Ovary (tissue), 9 donors: Measurements from ENCODE around the gene KLK1. TPM values are rescaled to one million over a fixed set of nuclear protein-coding genes. Genes with fewer than 3 reads are reported as not detected.

Experiments used
- DNase-seq, 5 donors: peaks; one replicate each; pipeline ENCODE4 v3.0.0-alpha.2; 2019 to 2020
- H3K27ac ChIP-seq, 2 donors: fragments of 200-600 bp; one replicate each; pipeline versions ENCODE4 v1.5.1 to v1.8.0; 2019 to 2022
- H3K27me3 ChIP-seq: fragments of 200-600 bp; one replicate; pipeline ENCODE4 v1.8.0; 2022
- H3K36me3 ChIP-seq: fragments of 200-600 bp; sonication (generic); one replicate; pipeline ENCODE4 v1.5.1; 2019
- H3K4me1 ChIP-seq: one replicate; pipeline ENCODE4 v1.8.1; 2013; ENCODE audit warnings: mild to moderate bottlenecking, moderate library complexity; ENCODE audit not compliant: insufficient read depth
- H3K4me3 ChIP-seq: fragments of 200-600 bp; sonication (generic); one replicate; pipeline ENCODE4 v1.5.1; 2017
- H3K9me3 ChIP-seq, 2 donors: fragments of 200-600 bp in 1 of 2; sonication (generic) in 1 of 2; one replicate each; pipeline versions ENCODE4 v1.5.1 to v1.8.1; 2013 to 2019; ENCODE audit warnings: mild to moderate bottlenecking in 1 of 2, moderate library complexity in 1 of 2
- EP300 ChIP-seq: sonication (generic); formaldehyde crosslinking; IDR thresholded peaks from one replicate; pipeline ENCODE4 v1.6.1; 2017; ENCODE audit warnings: antibody characterized with exemption
- POLR2A ChIP-seq: fragments of 450-650 bp; IDR thresholded peaks from one replicate; pipeline ENCODE4 v1.6.1; 2017; ENCODE audit warnings: antibody characterized with exemption, mild to moderate bottlenecking, moderate library complexity
- WGBS, 3 donors: extraction: QIAGEN DNeasy Blood & Tissue Kit in 1 of 3; methylation state at CpG; one replicate each; pipeline versions ENCODE4 v1.1.5 to v1.1.7; 2013 to 2017; 5-methylcytosine and 5-hydroxymethylcytosine counted together
- intact Hi-C, 4 donors: fragments of 100-400 bp; cut with DNase I; formaldehyde crosslinking; loops; one replicate each; pipeline versions ENCODE4 v1.11.0 to v1.15.1; 2022 to 2023
- polyA plus RNA-seq, 2 donors: library from polyadenylated mRNA; stranded (reverse); fragments of 200-250 nt in 1 of 2; fragments of 350-450 nt in 1 of 2; fragmentation: Illumina TruSeq in 1 of 2; extraction: RNeasy Lipid Tissue Mini Kit (QIAGEN cat#74804) in 1 of 2; gene quantifications; one replicate each; pipeline ENCODE4 v1.2.3, GENCODE V29; 2013 to 2014
- total RNA-seq, 7 donors: library from RNA; depleted of rRNA in 2 of 7; stranded (reverse); fragments of >200 nt in 2 of 7; fragmentation: NEBNext Ultra II Directional in 3 of 7; extraction: Animal tissue kit (Norgen Biotek cat#: 25700) in 3 of 7; gene quantifications; one replicate each; pipeline versions ENCODE4 v1.1.0 to v1.2.4, GENCODE V29; 2016 to 2023
- TF ChIP-seq, protein P1 (sequence below), 3 donors: fragments of 450-650 bp in 2 of 3; fragments of 200-600 bp in 1 of 3; IDR thresholded peaks; one replicate each; pipeline versions ENCODE4 v1.5.1 to v1.8.0; 2016 to 2022; ENCODE audit warnings: antibody characterized with exemption in 3 of 3, mild to moderate bottlenecking in 1 of 3
- donor health status: DM: no; HTN: no; CAD: no; lungs with moderate emphysema.
- donor health status: DM: no; HTN: no; CAD: no.
- donor health status: Bipolar disorder and iron deficiency.
- donor health status: DM: yes; HTN: yes; CAD: no.
- donor health status: DM: no; HTN: no; CAD: no.
- donor health status: DM: yes; HTN: yes; CAD: no.

The KLK1 gene
- total and polyA plus RNA-seq, 9 donors, result 0.23 to 1.2 (median 0.57) TPM; not detected in 1

DNA sequence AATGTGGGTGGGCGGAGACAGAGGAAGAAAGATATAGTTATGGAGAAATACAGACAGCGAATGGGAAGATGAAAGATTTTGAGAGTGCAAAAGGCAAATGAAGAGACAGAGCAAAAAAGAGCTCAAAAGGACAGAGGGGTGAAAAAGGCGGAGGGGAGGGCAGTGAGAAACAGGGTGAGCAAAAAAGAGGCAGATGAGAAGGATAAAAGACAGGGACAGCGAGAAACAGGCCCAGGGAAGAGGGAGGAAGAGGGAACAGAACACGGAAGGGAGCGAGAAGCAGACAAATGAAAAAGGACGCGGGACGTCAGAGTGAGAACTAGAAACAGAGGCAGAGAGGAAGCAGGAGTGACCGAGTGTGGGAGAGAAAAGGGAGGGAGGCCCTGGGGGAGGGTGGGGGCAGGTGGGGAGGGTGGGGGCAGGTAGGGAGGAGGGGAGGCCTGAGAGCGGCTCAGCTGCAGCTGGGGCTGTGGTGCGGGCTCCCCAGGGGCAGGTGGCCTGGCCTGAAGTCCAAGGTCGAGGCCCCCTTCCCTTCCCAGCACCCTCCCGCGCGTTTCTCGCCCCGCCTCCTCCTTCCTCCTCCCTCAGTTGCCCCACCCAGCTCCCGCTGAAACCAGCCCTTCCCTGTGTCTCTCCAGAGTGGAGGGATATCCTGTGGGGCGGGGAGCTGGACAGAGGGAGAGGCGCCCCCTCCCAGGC, 2.9 kb downstream of the KLK1 start:
- TF ChIP-seq EP300 (no peak), POLR2A (no peak)
- TF ChIP-seq, protein P1, sequence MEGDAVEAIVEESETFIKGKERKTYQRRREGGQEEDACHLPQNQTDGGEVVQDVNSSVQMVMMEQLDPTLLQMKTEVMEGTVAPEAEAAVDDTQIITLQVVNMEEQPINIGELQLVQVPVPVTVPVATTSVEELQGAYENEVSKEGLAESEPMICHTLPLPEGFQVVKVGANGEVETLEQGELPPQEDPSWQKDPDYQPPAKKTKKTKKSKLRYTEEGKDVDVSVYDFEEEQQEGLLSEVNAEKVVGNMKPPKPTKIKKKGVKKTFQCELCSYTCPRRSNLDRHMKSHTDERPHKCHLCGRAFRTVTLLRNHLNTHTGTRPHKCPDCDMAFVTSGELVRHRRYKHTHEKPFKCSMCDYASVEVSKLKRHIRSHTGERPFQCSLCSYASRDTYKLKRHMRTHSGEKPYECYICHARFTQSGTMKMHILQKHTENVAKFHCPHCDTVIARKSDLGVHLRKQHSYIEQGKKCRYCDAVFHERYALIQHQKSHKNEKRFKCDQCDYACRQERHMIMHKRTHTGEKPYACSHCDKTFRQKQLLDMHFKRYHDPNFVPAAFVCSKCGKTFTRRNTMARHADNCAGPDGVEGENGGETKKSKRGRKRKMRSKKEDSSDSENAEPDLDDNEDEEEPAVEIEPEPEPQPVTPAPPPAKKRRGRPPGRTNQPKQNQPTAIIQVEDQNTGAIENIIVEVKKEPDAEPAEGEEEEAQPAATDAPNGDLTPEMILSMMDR (IDR thresholded peaks at IDR 0.05), result no peak
- Histone ChIP-seq H3K9me3 (no peaks in the 10 kb centered on the region), H3K27me3 (no peaks in the 10 kb centered on the region), H3K4me3 (no peak overlapping the region), H3K36me3 (no peaks in the 10 kb centered on the region), H3K27ac (no peak overlapping the region), H3K4me1 (no peaks in the 10 kb centered on the region)
- intact Hi-C loops, result no loop called here
- DNase-seq, result no peak
- 1 to 3% (median 2%) methylated on average over 20 to 21 of the region's 21 CpGs for WGBS, 3 donors

DNA sequence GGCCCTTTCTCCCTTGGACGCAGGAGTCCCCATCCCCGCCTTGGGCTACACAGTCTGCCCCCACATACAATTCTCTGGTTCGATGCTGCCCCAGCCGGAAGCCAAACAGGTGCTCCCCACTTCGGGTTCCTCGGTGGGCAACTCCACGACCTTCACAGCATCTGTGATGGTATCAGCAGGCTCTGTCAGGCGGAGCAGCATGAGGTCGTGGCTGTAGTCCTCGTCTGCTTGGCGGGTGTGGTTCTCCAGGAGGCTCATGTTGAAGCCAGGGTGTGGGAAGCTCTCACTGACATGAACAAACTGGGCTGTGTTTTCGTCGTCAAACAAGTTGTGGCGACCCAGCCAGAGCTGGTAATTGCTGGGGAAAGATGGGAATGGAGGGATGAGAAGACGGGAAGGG, 3.5 kb downstream of the KLK1 start:
- WGBS, 3 donors, result 4 to 8% (median 7%) methylated on average over 14 to 15 of the region's 15 CpGs
- Histone ChIP-seq H3K4me3 (no peak overlapping the region), H3K27ac (no peak overlapping the region), H3K27me3 (no peaks in the 10 kb centered on the region), H3K36me3 (no peaks in the 10 kb centered on the region), H3K4me1 (no peaks in the 10 kb centered on the region), H3K9me3 (no peaks in the 10 kb centered on the region)
- TF ChIP-seq, protein P1 (IDR thresholded peaks at IDR 0.05), result no peak
- TF ChIP-seq EP300 (no peak), POLR2A (no peak)
- no peak for DNase-seq
- intact Hi-C loops, result no loop called here

DNA sequence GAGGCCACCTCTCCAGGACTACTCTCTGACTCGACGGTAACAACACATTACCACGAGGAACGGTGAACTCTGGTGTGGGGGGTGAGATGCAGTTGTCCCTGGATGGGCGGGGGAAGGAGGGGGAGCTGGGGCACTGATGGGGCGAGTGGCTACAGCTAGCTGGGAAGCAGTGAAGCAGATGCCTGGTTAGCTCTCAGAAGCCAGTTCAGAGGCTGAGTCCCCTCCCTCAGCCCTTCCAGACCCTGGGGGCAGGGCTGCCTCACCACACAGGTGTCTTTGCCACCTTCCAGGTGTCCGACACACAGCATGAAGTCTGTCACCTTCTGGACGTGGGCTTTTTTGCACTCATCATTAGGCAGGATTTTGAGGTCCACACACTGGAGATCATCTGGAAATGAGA, 4.0 kb downstream of the KLK1 start:
- no peak for DNase-seq
- Histone ChIP-seq H3K4me1 (no peaks in the 10 kb centered on the region), H3K27ac (no peak overlapping the region), H3K9me3 (no peaks in the 10 kb centered on the region), H3K36me3 (no peaks in the 10 kb centered on the region), H3K4me3 (no peak overlapping the region), H3K27me3 (no peaks in the 10 kb centered on the region)
- intact Hi-C loops, result no loop called here
- no peak for TF ChIP-seq POLR2A
- no peak for TF ChIP-seq EP300
- TF ChIP-seq, protein P1 (IDR thresholded peaks at IDR 0.05), result no peak
- 20 to 27% (median 27%) methylated on average over 8 of the region's 8 CpGs for WGBS, 3 donors

DNA sequence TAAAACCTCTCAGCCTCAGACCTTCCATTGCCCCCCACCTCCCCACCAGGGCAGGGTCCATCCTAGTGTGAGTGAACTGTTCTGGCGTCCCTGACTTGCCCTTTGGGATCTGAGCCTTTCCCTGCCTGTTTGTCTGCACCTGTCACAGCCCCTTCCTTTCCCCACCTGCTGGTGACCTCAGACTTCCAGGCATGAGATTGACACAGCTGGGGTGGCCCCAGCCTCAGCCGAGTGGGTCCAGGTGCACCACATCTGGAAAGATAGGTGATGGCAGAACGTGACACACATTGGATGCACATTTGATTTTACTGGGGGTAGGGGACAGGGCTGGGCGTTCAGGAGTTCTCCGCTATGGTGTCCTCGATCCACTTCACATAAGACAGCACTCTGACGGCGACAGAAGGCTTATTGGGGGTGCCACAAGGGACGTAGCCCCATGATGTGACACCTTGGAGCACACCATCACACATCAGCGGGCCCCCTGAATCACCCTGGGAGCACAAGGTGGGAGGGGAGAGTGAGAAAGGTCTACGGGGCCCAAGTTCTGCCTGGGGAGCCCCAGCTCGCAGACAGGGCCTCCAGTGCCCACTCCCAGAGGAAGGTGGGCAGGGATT, 4.6 kb downstream of the KLK1 start:
- no peaks in the 10 kb centered on the region for H3K27me3 ChIP-seq
- TF ChIP-seq EP300 (no peak), POLR2A (no peak)
- TF ChIP-seq, protein P1 (IDR thresholded peaks at IDR 0.05), result no peak

More for the DNA sequence above, 4.6 kb downstream of the KLK1 start:
- intact Hi-C loops, result no loop called here
- Histone ChIP-seq H3K36me3 (no peaks in the 10 kb centered on the region), H3K4me1 (no peaks in the 10 kb centered on the region), H3K27ac (no peak overlapping the region), H3K9me3 (no peaks in the 10 kb centered on the region), H3K4me3 (no peak overlapping the region)
- 54 to 61% (median 61%) methylated on average over 12 of the region's 12 CpGs for WGBS, 3 donors
- no peak for DNase-seq
